ENCODE results near the gene COX7C.

DNA sequence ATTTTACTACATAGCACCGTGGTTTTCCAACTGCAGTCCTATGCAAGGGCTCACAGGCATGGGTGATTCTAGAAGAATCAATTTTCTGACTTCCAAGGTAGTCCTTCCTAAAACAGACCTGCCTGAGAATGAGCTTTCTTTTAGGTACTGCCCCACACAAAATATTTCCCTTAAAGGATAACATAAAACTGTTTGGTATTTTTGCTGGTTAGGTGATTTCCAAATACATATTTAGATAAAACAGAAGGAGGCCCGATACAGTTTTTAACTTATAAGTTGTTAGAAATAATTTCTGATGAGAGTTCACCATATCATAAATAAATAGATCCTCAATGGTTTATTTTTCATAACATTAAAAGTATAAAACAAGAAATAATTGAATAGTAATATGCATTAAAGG, 46.4 kb downstream of the COX7C start:
- TF ChIP-seq, protein P1, sequence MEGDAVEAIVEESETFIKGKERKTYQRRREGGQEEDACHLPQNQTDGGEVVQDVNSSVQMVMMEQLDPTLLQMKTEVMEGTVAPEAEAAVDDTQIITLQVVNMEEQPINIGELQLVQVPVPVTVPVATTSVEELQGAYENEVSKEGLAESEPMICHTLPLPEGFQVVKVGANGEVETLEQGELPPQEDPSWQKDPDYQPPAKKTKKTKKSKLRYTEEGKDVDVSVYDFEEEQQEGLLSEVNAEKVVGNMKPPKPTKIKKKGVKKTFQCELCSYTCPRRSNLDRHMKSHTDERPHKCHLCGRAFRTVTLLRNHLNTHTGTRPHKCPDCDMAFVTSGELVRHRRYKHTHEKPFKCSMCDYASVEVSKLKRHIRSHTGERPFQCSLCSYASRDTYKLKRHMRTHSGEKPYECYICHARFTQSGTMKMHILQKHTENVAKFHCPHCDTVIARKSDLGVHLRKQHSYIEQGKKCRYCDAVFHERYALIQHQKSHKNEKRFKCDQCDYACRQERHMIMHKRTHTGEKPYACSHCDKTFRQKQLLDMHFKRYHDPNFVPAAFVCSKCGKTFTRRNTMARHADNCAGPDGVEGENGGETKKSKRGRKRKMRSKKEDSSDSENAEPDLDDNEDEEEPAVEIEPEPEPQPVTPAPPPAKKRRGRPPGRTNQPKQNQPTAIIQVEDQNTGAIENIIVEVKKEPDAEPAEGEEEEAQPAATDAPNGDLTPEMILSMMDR (conservative IDR thresholded peaks at IDR 0.05; ENCODE audit: low read depth in 2 of 2) = no peak
- TF ChIP-seq, protein P2, sequence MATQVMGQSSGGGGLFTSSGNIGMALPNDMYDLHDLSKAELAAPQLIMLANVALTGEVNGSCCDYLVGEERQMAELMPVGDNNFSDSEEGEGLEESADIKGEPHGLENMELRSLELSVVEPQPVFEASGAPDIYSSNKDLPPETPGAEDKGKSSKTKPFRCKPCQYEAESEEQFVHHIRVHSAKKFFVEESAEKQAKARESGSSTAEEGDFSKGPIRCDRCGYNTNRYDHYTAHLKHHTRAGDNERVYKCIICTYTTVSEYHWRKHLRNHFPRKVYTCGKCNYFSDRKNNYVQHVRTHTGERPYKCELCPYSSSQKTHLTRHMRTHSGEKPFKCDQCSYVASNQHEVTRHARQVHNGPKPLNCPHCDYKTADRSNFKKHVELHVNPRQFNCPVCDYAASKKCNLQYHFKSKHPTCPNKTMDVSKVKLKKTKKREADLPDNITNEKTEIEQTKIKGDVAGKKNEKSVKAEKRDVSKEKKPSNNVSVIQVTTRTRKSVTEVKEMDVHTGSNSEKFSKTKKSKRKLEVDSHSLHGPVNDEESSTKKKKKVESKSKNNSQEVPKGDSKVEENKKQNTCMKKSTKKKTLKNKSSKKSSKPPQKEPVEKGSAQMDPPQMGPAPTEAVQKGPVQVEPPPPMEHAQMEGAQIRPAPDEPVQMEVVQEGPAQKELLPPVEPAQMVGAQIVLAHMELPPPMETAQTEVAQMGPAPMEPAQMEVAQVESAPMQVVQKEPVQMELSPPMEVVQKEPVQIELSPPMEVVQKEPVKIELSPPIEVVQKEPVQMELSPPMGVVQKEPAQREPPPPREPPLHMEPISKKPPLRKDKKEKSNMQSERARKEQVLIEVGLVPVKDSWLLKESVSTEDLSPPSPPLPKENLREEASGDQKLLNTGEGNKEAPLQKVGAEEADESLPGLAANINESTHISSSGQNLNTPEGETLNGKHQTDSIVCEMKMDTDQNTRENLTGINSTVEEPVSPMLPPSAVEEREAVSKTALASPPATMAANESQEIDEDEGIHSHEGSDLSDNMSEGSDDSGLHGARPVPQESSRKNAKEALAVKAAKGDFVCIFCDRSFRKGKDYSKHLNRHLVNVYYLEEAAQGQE (IDR thresholded peaks at IDR 0.05; ENCODE audit: unreplicated experiment) = no peak
- TF ChIP-seq CREB1 (CRISPR knock-in tag; IDR thresholded peaks at IDR 0.05; ENCODE audit: low read depth) (no peak), POLR2AphosphoS5 (IDR thresholded peaks at IDR 0.05; ENCODE audit: low read depth) (no peak), EZH2 (IDR thresholded peaks at IDR 0.05; ENCODE audit: low read depth, unreplicated experiment) (no peak), EZH2phosphoT487 (IDR thresholded peaks at IDR 0.05; ENCODE audit: unreplicated experiment) (no peak), NANOG (IDR thresholded peaks at IDR 0.05; ENCODE audit: borderline replicate concordance) (no peak), JUNB (IDR thresholded peaks at IDR 0.05; ENCODE audit: unreplicated experiment) (no peak), ZNF331 (CRISPR knock-in tag; IDR thresholded peaks at IDR 0.05; ENCODE audit: low read depth) (no peak)
